ENCODE data around the gene DTX4. TPM values are rescaled to one million over a fixed set of nuclear protein-coding genes. Genes with fewer than 3 reads are reported as not detected.

DTX4 gene
- total RNA-seq, 1 donor from 2014 or later = 79.2 TPM

GRCh38 chr11:59214141-59214893 is 42.4 kb downstream of the DTX4 start:
- no peaks in the 10 kb centered on the region for H3K9me3 Mint-ChIP-seq

GRCh38 chr11:59216641-59217564 is 45.0 kb downstream of the DTX4 start:
- Mint-ChIP-seq H3K27me3 (peaks cover 3% of the 10 kb centered on the region), H3K9me3 (no peaks in the 10 kb centered on the region), H3K4me3 (no peak overlapping the region), H3K36me3 (no peaks in the 10 kb centered on the region), H3K27ac (no peak overlapping the region), H3K4me1 (ENCODE audit: unreplicated experiment) (peaks cover 4% of the 10 kb centered on the region)
- DNase-seq (ENCODE audit: extremely low spot score, unreplicated experiment) = no peak
- TF ChIP-seq CTCF (conservative IDR thresholded peaks at IDR 0.05) = no peak

More at GRCh38 chr11:59214141-59214893, 42.4 kb downstream of the DTX4 start:
- no peak for DNase-seq (ENCODE audit: extremely low spot score, unreplicated experiment)
- Mint-ChIP-seq H3K27me3 (peaks cover 3% of the 10 kb centered on the region), H3K36me3 (no peaks in the 10 kb centered on the region), H3K4me1 (ENCODE audit: unreplicated experiment) (peaks cover 4% of the 10 kb centered on the region), H3K4me3 (no peak overlapping the region), H3K27ac (no peak overlapping the region)
- TF ChIP-seq CTCF (conservative IDR thresholded peaks at IDR 0.05) = no peak

- no peak overlapping the region for H3K27ac Mint-ChIP-seq
Observed at GRCh38 chr11:59218319-59218718, 46.4 kb downstream of the DTX4 start.

GRCh38 chr11:59218893-59219292 is 47.0 kb downstream of the DTX4 start:
- peaks cover 3% of the 10 kb centered on the region for H3K27me3 Mint-ChIP-seq
- H3K4me1 Mint-ChIP-seq (ENCODE audit: unreplicated experiment) = peaks cover 4% of the 10 kb centered on the region
- no peak for TF ChIP-seq CTCF (conservative IDR thresholded peaks at IDR 0.05)
- no peak overlapping the region for H3K27ac Mint-ChIP-seq
- H3K9me3 Mint-ChIP-seq = no peaks in the 10 kb centered on the region
- no peaks in the 10 kb centered on the region for H3K36me3 Mint-ChIP-seq
- no peak for DNase-seq (ENCODE audit: extremely low spot score, unreplicated experiment)
- H3K4me3 Mint-ChIP-seq = no peak overlapping the region

More at GRCh38 chr11:59218319-59218718, 46.4 kb downstream of the DTX4 start:
- H3K4me1 Mint-ChIP-seq (ENCODE audit: unreplicated experiment) = peaks cover 4% of the 10 kb centered on the region
- no peak for TF ChIP-seq CTCF (conservative IDR thresholded peaks at IDR 0.05)
- no peaks in the 10 kb centered on the region for H3K9me3 Mint-ChIP-seq
- no peak for DNase-seq (ENCODE audit: extremely low spot score, unreplicated experiment)
- H3K36me3 Mint-ChIP-seq = no peaks in the 10 kb centered on the region
- H3K4me3 Mint-ChIP-seq = no peak overlapping the region
- H3K27me3 Mint-ChIP-seq = peaks cover 3% of the 10 kb centered on the region

- Mint-ChIP-seq H3K27ac (no peak overlapping the region), H3K27me3 (peaks cover 5% of the 10 kb centered on the region), H3K4me1 (ENCODE audit: unreplicated experiment) (peaks cover 4% of the 10 kb centered on the region), H3K4me3 (no peak overlapping the region), H3K9me3 (no peaks in the 10 kb centered on the region), H3K36me3 (no peaks in the 10 kb centered on the region)
- no peak for DNase-seq (ENCODE audit: extremely low spot score, unreplicated experiment)
- no peak for TF ChIP-seq CTCF (conservative IDR thresholded peaks at IDR 0.05)
Observed at GRCh38 chr11:59219836-59220235, 47.9 kb downstream of the DTX4 start.

All from type B pancreatic cell (in vitro differentiated cells).